ENCODE measurements around the gene GPI.
"Not testable (repeated sequence)": the region's sequence is repeated elsewhere in the genome, so short reads cannot be mapped to it uniquely, and the experiment has no call there.

Gene GPI

GRCh38 chr19:34368338-34368737 lies 3.3 kb downstream of the GPI start:
- DNase-seq: no peak

DNA sequence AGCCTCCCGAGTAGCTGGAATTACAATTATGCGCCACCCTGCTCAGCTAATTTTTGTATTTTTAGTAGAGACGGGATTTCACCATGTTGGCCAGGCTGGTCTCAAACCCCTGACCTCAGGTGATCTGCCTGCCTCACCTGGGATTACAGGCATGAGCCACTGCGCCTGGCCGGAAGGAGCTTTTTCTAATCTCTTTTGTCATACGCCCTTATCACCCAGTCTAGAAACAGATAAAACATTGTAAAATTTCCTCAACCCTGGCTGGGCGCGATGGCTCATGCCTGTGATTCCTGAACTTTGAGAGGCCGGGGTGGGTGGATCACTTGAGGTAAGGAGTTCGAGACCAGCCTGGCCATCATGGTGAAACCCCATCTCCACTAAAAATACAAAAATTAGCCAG lies 4.2 kb downstream of the GPI start:
- not testable (repeated sequence) for DNase-seq

DNA sequence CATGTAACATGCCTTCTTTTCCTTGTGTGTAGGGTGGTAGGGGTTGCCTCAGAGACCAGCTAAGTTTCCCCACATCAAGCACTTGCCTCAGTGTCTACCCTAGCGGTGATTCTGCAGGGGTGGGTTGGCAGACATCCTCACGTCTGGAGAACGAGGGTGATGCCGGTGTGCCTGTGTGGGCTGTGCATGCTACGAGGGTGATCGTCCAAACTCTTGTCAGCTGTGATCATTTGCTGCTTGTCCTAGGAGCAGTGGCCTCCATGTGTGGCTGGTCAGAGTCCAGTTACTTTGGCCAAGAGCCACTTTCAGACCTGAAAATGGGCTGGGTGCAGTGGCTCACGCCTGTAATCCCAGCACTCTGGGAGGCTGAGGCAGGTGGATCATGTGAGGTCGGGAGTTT lies 5.1 kb downstream of the GPI start:
- no peak for DNase-seq

GRCh38 chr19:34370983-34371382 lies 6.0 kb downstream of the GPI start:
- DNase-seq: no peak

DNA sequence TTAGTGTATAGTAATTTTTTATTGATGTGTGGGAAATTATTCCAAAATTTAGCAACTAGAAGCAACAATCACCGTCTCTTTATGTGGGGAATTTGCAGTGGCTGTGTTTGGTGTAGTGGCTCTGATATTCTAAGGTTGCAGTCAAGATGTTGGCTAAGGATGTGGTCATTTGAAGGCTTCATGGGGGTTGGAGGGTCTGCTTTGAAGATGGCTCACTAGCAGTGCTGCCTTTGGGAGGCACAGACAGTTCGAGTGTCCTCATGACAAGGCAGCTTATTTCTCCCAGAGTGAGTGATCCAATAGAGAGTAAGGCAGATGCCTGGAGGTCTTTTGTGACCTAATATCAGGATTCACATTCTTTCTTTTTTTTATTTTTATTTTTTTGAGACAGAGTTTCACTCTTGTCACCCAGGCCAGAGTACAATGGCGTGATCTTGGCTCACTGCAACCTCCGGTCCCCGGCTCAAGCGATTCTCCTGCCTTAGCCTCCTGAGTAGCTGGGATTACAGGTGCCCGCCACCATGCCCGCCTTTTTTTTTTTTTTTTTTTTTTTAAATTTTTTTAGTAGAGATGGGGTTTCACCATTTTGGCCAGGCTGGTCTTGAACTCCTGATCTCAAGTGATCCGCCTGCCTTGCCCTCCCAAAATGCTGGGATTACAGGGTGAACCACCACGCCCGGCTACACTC lies 8.7 kb downstream of the GPI start:
- DNase-seq: no peak

GRCh38 chr19:34375598-34375997 lies 10.6 kb downstream of the GPI start:
- peak; percentile 30 to 31 for DNase-seq

DNA sequence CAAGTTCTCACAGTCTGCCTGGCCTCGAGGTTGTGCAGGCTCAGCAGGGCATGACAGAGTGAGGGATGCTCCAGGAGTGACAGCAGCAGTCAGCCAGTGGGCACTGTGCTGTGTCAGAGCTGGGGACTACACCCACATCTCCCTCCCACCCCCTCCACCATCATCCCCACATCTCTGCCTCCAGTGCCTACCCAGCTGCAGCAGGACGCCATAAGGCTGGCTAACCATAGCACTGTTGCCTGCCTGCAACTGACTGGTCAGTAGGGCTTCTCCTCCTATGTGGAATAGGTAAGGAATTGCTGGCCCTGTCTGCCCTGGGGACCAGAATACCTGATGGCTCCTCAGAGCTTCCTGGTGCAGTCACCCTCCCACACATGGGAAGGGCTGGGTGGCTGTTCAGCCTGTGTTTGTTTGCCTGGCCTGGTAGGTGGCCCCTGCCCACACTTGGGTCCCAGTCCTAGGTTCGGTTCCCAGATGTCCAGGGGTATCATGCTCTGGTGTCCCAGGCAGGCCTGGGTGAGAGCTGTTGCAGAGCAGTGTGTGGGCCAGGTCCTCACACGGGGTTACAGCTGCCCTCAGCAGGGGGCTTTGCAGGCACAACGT lies 15.7 kb downstream of the GPI start:
- no peak for DNase-seq

DNA sequence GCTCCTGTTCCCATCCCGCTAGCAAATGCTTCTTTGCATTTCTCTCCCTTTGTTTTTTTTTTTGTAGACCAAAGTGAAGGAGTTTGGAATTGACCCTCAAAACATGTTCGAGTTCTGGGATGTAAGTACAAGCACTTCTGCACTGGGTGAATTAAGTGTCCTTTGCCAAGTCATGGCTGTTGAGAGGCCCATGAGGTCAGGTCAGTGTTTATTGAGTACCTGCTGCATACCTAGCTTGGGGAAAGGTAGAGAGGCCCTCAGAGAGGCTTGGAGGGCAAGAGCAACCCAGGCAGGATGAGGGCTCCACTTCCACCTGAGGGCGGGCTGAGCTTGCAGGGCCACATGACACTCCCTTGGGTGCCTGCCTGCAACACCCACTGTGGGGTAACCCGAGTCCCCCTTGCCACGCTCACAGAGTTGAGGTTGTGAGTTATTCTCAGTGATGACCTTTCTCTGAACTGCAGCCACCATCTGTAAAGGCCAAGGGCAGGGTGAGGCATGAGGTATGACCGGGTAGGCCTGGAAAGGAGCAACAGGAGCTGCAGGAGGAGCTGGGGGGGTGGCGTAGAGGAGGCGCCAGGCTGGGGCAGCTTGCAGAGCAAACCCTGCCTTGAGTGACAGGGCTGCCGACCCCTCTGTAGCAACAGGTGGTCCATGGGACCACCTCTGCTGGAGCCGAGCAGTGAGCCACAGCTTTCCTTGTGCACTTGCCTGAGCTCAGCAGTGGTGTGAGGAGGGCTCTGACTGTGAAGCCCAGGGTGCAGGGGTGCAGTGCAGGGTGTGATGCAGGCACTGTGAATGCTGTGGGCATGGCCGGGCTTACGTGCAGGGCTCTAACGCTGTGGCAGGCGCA lies 16.6 kb downstream of the GPI start:
- DNase-seq: no peak

DNA sequence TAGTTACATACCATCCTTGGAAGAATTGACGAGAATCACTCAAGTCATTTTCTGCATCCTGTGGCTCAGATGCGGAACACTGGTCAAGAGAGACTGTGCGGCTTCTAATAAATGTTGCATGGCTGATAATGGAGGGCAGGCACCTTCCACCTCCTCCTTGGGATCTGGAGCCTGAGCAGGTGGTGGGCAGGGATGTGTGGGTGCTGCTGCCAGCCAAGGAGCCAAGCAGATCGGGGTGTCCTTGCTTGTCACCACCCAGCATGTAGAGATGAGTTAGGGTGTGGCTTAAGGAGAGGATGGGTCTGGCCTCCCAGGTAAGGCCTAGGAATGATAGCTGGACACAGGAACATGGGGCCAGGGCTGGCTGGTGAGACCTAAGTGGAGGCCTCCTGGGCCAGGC lies 17.5 kb downstream of the GPI start:
- no peak for DNase-seq

DNA sequence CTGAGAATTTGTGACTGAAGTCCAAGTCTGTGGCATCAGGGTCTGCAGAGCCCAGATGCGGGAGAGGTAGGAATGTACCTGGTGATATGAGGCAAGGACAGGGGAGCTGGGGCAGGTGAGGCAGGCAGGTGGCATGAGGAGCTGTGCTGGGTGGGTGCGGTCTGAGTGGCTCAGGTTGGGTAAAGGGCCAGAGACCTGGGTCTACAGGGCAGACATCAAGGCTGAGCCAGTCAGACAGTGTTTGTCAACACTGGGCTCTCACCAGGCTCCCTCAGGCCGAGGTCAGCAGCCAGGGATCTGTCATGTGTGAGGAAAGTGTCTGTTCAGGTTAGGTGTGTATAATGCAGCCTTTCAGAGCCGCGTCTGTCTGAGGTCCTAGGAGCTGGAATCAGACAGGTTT lies 18.6 kb downstream of the GPI start:
- no peak for DNase-seq

DNA sequence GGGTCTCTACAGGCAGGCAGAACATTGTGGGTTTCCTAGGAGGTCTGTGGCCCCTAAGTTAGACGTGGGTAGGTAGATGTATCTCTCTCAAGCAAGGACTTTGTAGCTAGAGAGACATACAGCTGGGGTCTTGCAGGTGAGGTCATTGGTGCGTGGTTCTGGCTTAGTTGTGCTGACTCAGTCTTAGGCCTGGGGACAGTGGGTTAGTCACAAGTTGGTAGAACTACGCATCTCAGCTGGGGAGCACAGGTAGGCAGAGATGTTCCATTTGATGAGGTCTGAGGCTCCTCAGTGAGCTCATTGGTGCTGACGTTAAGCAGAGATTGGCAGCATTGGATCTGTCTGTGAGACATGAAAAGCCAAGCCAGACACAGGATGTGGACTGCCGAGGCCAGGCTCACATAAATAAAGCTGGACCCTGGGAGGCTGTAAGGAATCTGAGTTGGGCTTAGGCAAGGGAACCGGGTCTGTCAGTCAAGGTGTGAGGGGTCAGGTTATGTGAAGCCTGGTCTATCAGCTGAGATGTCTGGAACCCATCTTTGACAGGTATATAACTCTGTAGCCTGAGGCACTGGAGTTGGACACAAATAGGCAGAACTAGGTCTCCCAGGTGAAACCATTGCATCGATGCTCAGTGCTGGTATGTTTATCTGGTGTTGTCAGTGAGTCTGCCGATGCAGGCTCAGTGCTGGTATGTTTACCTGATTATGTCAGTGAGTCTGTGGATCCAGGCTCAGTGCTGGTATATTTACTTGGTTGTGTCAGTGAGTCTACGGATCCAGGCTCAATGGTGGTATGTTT lies 21.8 kb downstream of the GPI start:
- no peak for DNase-seq

DNA sequence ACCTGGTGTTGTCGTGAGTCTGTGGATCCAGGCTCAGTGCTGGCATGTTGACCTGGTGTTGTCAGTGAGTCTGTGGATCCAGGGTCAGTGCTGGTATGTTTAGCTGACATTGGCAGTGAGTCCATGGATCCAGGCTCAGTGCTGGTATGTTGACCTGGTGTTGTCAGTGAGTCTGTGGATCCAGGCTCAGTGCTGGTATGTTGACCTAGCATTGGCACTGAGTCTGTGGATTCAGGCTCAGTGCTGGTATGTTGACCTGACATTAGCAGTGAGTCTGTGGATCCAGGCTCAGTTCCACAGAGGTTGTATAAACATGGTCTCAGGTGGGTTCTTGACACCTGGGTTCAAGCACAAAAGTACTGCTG lies 22.4 kb downstream of the GPI start:
- DNase-seq: no peak

GRCh38 chr19:34388745-34389144 lies 23.7 kb downstream of the GPI start:
- not testable (repeated sequence) for DNase-seq

DNA sequence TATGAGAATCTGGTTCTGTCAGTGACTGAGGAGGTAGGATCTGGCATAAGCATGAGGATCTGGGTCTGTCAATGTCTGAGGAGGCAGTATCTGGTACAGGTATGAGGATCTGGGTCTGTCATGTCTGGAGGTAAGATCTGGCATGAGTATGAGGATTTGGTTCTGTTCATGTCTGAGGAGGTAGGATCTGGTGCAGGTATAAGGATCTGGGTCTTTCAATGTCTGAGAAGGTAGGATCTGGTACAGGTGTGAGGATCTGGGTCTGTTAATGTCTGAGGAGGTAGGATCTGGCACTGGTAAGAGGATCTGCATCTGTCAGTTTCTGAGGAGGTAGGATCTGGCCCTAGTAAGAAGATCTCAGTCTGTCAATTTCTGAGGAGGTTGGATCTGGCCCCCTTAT lies 26.8 kb downstream of the GPI start:
- DNase-seq: no peak

- no peak for DNase-seq
Observed at GRCh38 chr19:34393031-34393430, 28.0 kb downstream of the GPI start.

DNA sequence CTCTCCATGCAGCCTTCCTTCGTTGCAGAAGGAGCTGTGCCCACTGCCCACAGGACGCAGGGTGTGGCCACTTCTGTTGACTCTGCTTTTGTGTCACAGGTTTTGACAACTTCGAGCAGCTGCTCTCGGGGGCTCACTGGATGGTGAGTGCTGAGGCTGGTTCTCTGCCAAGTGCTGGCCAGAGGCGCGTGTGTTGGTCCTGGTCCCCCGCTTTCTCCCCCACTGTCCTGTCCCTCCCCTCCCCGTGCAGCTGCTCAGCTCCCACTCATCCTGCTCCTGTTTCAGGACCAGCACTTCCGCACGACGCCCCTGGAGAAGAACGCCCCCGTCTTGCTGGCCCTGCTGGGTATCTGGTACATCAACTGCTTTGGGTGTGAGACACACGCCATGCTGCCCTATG lies 28.6 kb downstream of the GPI start:
- no peak for DNase-seq

GRCh38 chr19:34397853-34398252 lies 32.9 kb downstream of the GPI start:
- DNase-seq: no peak

GRCh38 chr19:34399886-34400285 lies 34.9 kb downstream of the GPI start:
- no peak for DNase-seq

- DNase-seq: not testable (repeated sequence)
Observed at GRCh38 chr19:34400844-34401243, 35.8 kb downstream of the GPI start.

- DNase-seq: no peak
Observed at GRCh38 chr19:34402074-34402600, 37.1 kb downstream of the GPI start.

DNA sequence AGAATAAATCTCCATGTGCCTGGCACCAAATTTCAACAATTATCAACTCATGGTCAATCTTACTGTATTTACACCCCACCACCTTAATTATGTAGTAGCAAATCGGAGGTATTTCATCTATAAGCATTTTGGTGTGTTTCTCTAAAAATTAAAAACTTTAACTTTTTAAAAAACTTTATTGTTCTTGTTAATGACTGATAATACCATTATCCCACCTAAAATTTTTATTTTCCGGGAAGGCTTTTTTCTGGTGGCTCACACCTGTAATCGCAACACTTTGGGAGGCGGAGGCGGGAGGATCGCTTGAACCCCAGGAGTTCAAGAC lies 38.8 kb downstream of the GPI start:
- no peak for DNase-seq

- DNase-seq: peak; percentile 82 to 93
Observed at GRCh38 chr19:34404109-34404909, 39.3 kb downstream of the GPI start, which contains the start of gene PDCD2L. Gene PDCD2L, plus strand, starts transcription at chr19:34404399. Its CDS starts 32 bp downstream, at chr19:34404431.
